Endothelial cell of umbilical vein (primary cell): ENCODE data around the gene PRR5L. TPM values are rescaled to one million over a fixed set of nuclear protein-coding genes. Genes with fewer than 3 reads are reported as not detected.

Source experiments
- BruUV-seq: library from RNA; stranded (reverse); fragments of 400-500 nt; replicated peaks from 2 replicates; lab custom pipeline; 2021; lab: Mats Ljungman, UMichigan
- CTCF ChIA-PET: fragments of 300-600, 350-600 bp; sonication (Branson Sonifier 250); formaldehyde crosslinking; loops from one replicate; lab custom pipeline; 2021; ENCODE audit warnings: antibody characterized with exemption, inconsistent platforms; lab: Charles Lee
- POLR2A ChIA-PET: fragments of 300-600, 350-600 bp; sonication (Branson Sonifier 250); formaldehyde crosslinking; loops from one replicate; lab custom pipeline; 2021; ENCODE audit warnings: antibody characterized with exemption, inconsistent platforms; lab: Charles Lee
- DNase-seq: peaks from one replicate; pipeline ENCODE4 v3.0.0-alpha.2; 2011; ENCODE audit warnings: low read depth, low spot score
- FAIRE-seq: peaks from 2 replicates; lab custom pipeline; 2011; peaks lifted over from hg19 to GRCh38; lab: Jason Lieb, UNC
- H2AFZ ChIP-seq: 2 replicates; pipeline ENCODE4 v1.6.0; 2012; ENCODE audit warnings: low read depth, low read length, control low read depth, inconsistent platforms
- H3K27ac ChIP-seq: 2 replicates; pipeline ENCODE4 v1.5.1; 2011; ENCODE audit warnings: low read depth, mild to moderate bottlenecking, control low read depth, low read length, moderate library complexity; ENCODE audit not compliant: insufficient read depth
- H3K27me3 ChIP-seq, 2 experiments: 2 replicates each; pipeline versions ENCODE4 v1.6.0 to v1.6.1; 2011; ENCODE audit warnings: low read length in 2 of 2, mixed read lengths in 1 of 2; ENCODE audit not compliant: control insufficient read depth in 2 of 2, insufficient read depth in 2 of 2
- H3K36me3 ChIP-seq, 2 experiments: 2 replicates in 1 of 2; 3 replicates in 1 of 2; pipeline ENCODE4 v1.5.1; 2011; ENCODE audit warnings: low read length in 2 of 2, mild to moderate bottlenecking in 1 of 2, moderate library complexity in 1 of 2; ENCODE audit not compliant: control insufficient read depth in 2 of 2, insufficient read depth in 2 of 2; ENCODE audit errors: extremely low read depth in 1 of 2
- H3K4me1 ChIP-seq: 3 replicates; pipeline ENCODE4 v1.5.1; 2011; ENCODE audit warnings: mild to moderate bottlenecking, low read length; ENCODE audit not compliant: control insufficient read depth, insufficient read depth; ENCODE audit errors: extremely low read depth
- H3K4me2 ChIP-seq: 2 replicates; pipeline ENCODE4 v1.6.1; 2011; ENCODE audit warnings: low read length, control low read depth, mixed read lengths; ENCODE audit not compliant: insufficient read depth
- H3K4me3 ChIP-seq, 3 experiments: fragments of 200-600 bp in 1 of 3; sonication (generic), shearing (Covaris generic) in 1 of 3; replicated peaks in 1 of 3; 2 replicates each; pipeline ENCODE4 v1.5.1; 2011 to 2016; ENCODE audit warnings: control low read depth in 3 of 3, low read length in 3 of 3, mild to moderate bottlenecking in 2 of 3, inconsistent platforms in 1 of 3, low read depth in 1 of 3, moderate library complexity in 1 of 3; ENCODE audit not compliant: insufficient read depth in 1 of 3
- H3K79me2 ChIP-seq: 2 replicates; pipeline ENCODE4 v1.6.0; 2012; ENCODE audit warnings: low read length, inconsistent platforms; ENCODE audit not compliant: control insufficient read depth, insufficient read depth
- H3K9ac ChIP-seq: replicated peaks from 2 replicates; pipeline ENCODE3; 2011; ENCODE audit warnings: low read length, control low read depth; ENCODE audit not compliant: insufficient read depth; ENCODE audit errors: extremely low read depth
- H3K9me1 ChIP-seq: replicated peaks from 3 replicates; pipeline ENCODE4 v1.6.0; 2011; ENCODE audit warnings: mild to moderate bottlenecking, low read length; ENCODE audit not compliant: control insufficient read depth, insufficient read depth; ENCODE audit errors: extremely low read depth
- H3K9me3 ChIP-seq: replicated peaks from 2 replicates; pipeline ENCODE4 v1.5.1; 2012; ENCODE audit warnings: low read length, inconsistent platforms; ENCODE audit not compliant: control insufficient read depth, insufficient read depth
- H4K20me1 ChIP-seq: replicated peaks from 2 replicates; pipeline ENCODE3; 2011; ENCODE audit warnings: mild to moderate bottlenecking, low read length; ENCODE audit not compliant: control insufficient read depth, insufficient read depth; ENCODE audit errors: extremely low read depth
- EZH2 ChIP-seq: IDR thresholded peaks from 2 replicates; pipeline ENCODE4 v1.6.1; 2012; ENCODE audit warnings: borderline replicate concordance, low read depth, mild to moderate bottlenecking, moderate library complexity, low read length, inconsistent platforms; ENCODE audit not compliant: severe bottlenecking
- FOS ChIP-seq: IDR thresholded peaks from 2 replicates; pipeline ENCODE4 v1.6.1; 2011; ENCODE audit warnings: mild to moderate bottlenecking, low read length, moderate library complexity, borderline replicate concordance; ENCODE audit not compliant: insufficient read depth
- GATA2 ChIP-seq: IDR thresholded peaks from 2 replicates; pipeline ENCODE4 v1.7.0; 2011; ENCODE audit warnings: low read depth, mild to moderate bottlenecking, moderate library complexity, mixed read lengths, low read length; ENCODE audit not compliant: insufficient read length, insufficient read depth
- JUN ChIP-seq: IDR thresholded peaks from 2 replicates; pipeline ENCODE4 v1.6.1; 2011; ENCODE audit warnings: borderline replicate concordance, low read depth; ENCODE audit not compliant: insufficient read length, insufficient read depth
- MYC ChIP-seq: IDR thresholded peaks from one replicate; pipeline ENCODE4 v1.6.1; 2011; ENCODE audit warnings: mild to moderate bottlenecking, low read depth, low read length
- POLR2A ChIP-seq: IDR thresholded peaks from 2 replicates; pipeline ENCODE4 v1.6.1; 2012; ENCODE audit warnings: low read depth, mild to moderate bottlenecking, control low read depth, low read length
- POLR2AphosphoS5 ChIP-seq: IDR thresholded peaks from 2 replicates; pipeline ENCODE4 v1.6.1; 2012; ENCODE audit warnings: low read depth, mild to moderate bottlenecking, control low read depth, low read length, moderate library complexity; ENCODE audit not compliant: insufficient read depth
- dilution Hi-C: fragments of 300-500 bp; cut with MboI; formaldehyde crosslinking; loops from one replicate; pipeline ENCODE4 v1.15.0; 2019; ENCODE audit warnings: low sequenced_read_pairs; ENCODE audit not compliant: extremely low pct_ligation_motif_present
- intact Hi-C: fragments of 100-400 bp; cut with micrococcal nuclease; formaldehyde crosslinking; loops from one replicate; pipeline ENCODE4 v1.10.0; 2022
- polyA plus RNA-seq, 4 experiments: library from polyadenylated mRNA; depleted of rRNA in 3 of 4; stranded (reverse) in 3 of 4; unstranded in 1 of 4; fragments of >200 nt; gene quantifications; 2 replicates each; pipeline versions ENCODE4 v1.2.1 to v1.2.3, GENCODE V29; 2011 to 2012; ENCODE audit warnings: missing spikeins in 1 of 4
- total RNA-seq: library from RNA; stranded (reverse); gene quantifications from 2 replicates; pipeline ENCODE4 v1.2.3, GENCODE V29; 2021
- TF ChIP-seq, protein P1 (sequence below): IDR thresholded peaks from 2 replicates; pipeline ENCODE4 v1.6.1; 2011; ENCODE audit not compliant: insufficient read depth, insufficient read length
- TF ChIP-seq, protein P2 (sequence below), 2 donors: IDR thresholded peaks; 1 replicate in 1 of 2; 2 replicates in 1 of 2; pipeline ENCODE4 v1.5.1; 2011; ENCODE audit warnings: low read length in 2 of 2, mild to moderate bottlenecking in 2 of 2, moderate library complexity in 2 of 2, control low read depth in 1 of 2, inconsistent platforms in 1 of 2, low read depth in 1 of 2; ENCODE audit not compliant: insufficient read depth in 1 of 2; ENCODE audit errors: extremely low read depth in 1 of 2

The PRR5L gene
- total and polyA plus RNA-seq, 2 donors (not counting 3 experiments of a cell fraction or from before 2014, with no cell fraction given): 2.5 to 6.1 TPM

DNA sequence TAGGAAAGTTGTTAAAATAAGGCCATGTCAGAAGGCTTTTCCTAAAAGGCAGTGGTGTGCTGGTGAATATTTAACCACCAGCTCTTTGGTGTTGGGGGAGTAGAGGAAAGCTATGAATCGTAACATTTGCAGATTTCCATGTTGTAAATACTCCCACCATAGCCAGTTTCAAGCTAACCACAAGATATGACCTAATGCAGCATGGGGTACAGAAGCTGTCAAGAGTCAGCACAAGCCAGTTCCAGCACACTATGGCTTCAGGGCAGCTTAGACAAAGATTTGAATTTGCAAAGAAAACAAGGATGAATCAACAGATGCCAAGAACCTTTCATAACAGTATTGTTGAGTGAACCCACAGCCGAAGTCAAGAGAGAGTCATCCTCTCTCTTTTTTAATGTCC is 46.8 kb upstream of the PRR5L start:
- dilution Hi-C loops: no loop called here
- no peaks in the 10 kb centered on the region for H3K36me3 ChIP-seq
- no peak overlapping the region for H3K9ac ChIP-seq
- no peak overlapping the region for H2AFZ ChIP-seq
- intact Hi-C loops: no loop called here
- no peak overlapping the region for H3K4me3 ChIP-seq
- no peaks in the 10 kb centered on the region for H3K4me1 ChIP-seq
- POLR2A ChIA-PET: no interaction called here
- DNase-seq: no peak
- no peak overlapping the region for H3K27ac ChIP-seq
- H3K9me1 ChIP-seq: no peaks in the 10 kb centered on the region
- H3K79me2 ChIP-seq: no peaks in the 10 kb centered on the region
- FAIRE-seq: no peak
- no peaks in the 10 kb centered on the region for H3K9me3 ChIP-seq
- H3K4me2 ChIP-seq: no peak overlapping the region
- CTCF ChIA-PET: interaction anchor here (0.8 to 3.2 kb wide), 8 partner anchors 9 to 561 kb away, joined by 3 to 28 read pairs (median 4); no protein-coding TSS in a partner anchor
- peaks cover 6 to 13% of the 10 kb centered on the region in 2 experiments for H3K27me3 ChIP-seq
- no TSS peak for BruUV-seq
- TF ChIP-seq EZH2: no peak
- no peak for TF ChIP-seq FOS
- TF ChIP-seq MYC: no peak
- TF ChIP-seq JUN: no peak
- no peak for TF ChIP-seq GATA2
- TF ChIP-seq, protein P1, sequence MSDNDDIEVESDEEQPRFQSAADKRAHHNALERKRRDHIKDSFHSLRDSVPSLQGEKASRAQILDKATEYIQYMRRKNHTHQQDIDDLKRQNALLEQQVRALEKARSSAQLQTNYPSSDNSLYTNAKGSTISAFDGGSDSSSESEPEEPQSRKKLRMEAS: no peak
- TF ChIP-seq POLR2AphosphoS5: no peak
- TF ChIP-seq POLR2A: no peak
- TF ChIP-seq, protein P2, sequence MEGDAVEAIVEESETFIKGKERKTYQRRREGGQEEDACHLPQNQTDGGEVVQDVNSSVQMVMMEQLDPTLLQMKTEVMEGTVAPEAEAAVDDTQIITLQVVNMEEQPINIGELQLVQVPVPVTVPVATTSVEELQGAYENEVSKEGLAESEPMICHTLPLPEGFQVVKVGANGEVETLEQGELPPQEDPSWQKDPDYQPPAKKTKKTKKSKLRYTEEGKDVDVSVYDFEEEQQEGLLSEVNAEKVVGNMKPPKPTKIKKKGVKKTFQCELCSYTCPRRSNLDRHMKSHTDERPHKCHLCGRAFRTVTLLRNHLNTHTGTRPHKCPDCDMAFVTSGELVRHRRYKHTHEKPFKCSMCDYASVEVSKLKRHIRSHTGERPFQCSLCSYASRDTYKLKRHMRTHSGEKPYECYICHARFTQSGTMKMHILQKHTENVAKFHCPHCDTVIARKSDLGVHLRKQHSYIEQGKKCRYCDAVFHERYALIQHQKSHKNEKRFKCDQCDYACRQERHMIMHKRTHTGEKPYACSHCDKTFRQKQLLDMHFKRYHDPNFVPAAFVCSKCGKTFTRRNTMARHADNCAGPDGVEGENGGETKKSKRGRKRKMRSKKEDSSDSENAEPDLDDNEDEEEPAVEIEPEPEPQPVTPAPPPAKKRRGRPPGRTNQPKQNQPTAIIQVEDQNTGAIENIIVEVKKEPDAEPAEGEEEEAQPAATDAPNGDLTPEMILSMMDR (IDR thresholded peaks at IDR 0.05; ENCODE audit: extremely low read depth in 1 of 2, insufficient read depth in 1 of 2, low read depth in 1 of 2, low read length in 2 of 2): no peak
- no peaks in the 10 kb centered on the region for H4K20me1 ChIP-seq
